SK-N-SH (cell line): ENCODE results near the gene NGF. TPM values are rescaled to one million over a fixed set of nuclear protein-coding genes. Genes with fewer than 3 reads are reported as not detected.

Experiments used
- CTCF ChIA-PET: fragments of 300-600, 350-600 bp; formaldehyde crosslinking; extraction: SDS; loops from one replicate; lab custom pipeline; 2021; lab: Yijun Ruan, JAX
- POLR2A ChIA-PET: fragments of 350-600 bp; sonication (Branson Sonifier 250); formaldehyde crosslinking; extraction: SDS; loops from one replicate; lab custom pipeline; 2020; ENCODE audit warnings: antibody characterized with exemption, inconsistent platforms; lab: Yijun Ruan, JAX
- DNase-seq: peaks from one replicate; pipeline ENCODE4 v3.0.0; 2012
- H2AFZ ChIP-seq: fragments of 200-600 bp; sonication (generic); 2 replicates; pipeline ENCODE4 v1.8.1; 2016; ENCODE audit warnings: antibody characterized with exemption, mild to moderate bottlenecking, low read depth
- H3F3A ChIP-seq: fragments of 200-600 bp; sonication (generic); replicated peaks from 2 replicates; pipeline ENCODE3; 2016; ENCODE audit warnings: antibody characterized with exemption, mild to moderate bottlenecking; ENCODE audit not compliant: insufficient read depth
- H3K27ac ChIP-seq, 2 experiments: fragments of 200-500 bp in 1 of 2; fragments of 200-600 bp in 1 of 2; sonication (Bioruptor generic) in 1 of 2; sonication (generic), shearing (Covaris generic) in 1 of 2; 2 replicates each; pipeline versions ENCODE4 v1.5.1 to v1.6.1; 2014 to 2016; ENCODE audit warnings: low read depth in 2 of 2, inconsistent platforms in 1 of 2, low read length in 1 of 2, mild to moderate bottlenecking in 1 of 2, mixed read lengths in 1 of 2
- H3K27me3 ChIP-seq: fragments of 200-600 bp; sonication (generic), shearing (Covaris generic); 2 replicates; pipeline ENCODE4 v1.6.1; 2016; ENCODE audit warnings: mixed run types; ENCODE audit not compliant: insufficient read depth
- H3K36me3 ChIP-seq, 2 experiments: fragments of 200-500 bp in 1 of 2; fragments of 200-600 bp in 1 of 2; sonication (Bioruptor generic) in 1 of 2; sonication (generic) in 1 of 2; replicated peaks in 1 of 2; 2 replicates each; pipeline versions ENCODE3 to v1.5.1; 2014 to 2016; ENCODE audit warnings: low read length in 1 of 2, mild to moderate bottlenecking in 1 of 2; ENCODE audit not compliant: insufficient read depth in 2 of 2, control insufficient read depth in 1 of 2
- H3K4me1 ChIP-seq, 2 experiments: fragments of 200-500 bp in 1 of 2; fragments of 200-600 bp in 1 of 2; sonication (Bioruptor generic) in 1 of 2; sonication (generic), shearing (Covaris generic) in 1 of 2; 2 replicates each; pipeline versions ENCODE4 v1.5.1 to v1.6.1; 2014 to 2016; ENCODE audit warnings: low read depth in 1 of 2, low read length in 1 of 2, mixed run types in 1 of 2; ENCODE audit not compliant: insufficient read depth in 2 of 2, control insufficient read depth in 1 of 2
- H3K4me2 ChIP-seq: fragments of 200-600 bp; sonication (generic), shearing (Covaris generic); 2 replicates; pipeline ENCODE4 v1.6.1; 2017; ENCODE audit warnings: mixed run types
- H3K4me3 ChIP-seq, 2 experiments: fragments of 200-500 bp in 1 of 2; fragments of 200-600 bp in 1 of 2; sonication (Bioruptor generic) in 1 of 2; sonication (generic), shearing (Covaris generic) in 1 of 2; 2 replicates each; pipeline versions ENCODE4 v1.5.1 to v1.8.1; 2014 to 2016; ENCODE audit warnings: low read depth in 2 of 2, inconsistent platforms in 1 of 2, low read length in 1 of 2, mild to moderate bottlenecking in 1 of 2, mixed read lengths in 1 of 2, moderate library complexity in 1 of 2
- H3K79me2 ChIP-seq: fragments of 200-600 bp; sonication (generic); 2 replicates; pipeline ENCODE4 v1.8.1; 2017; ENCODE audit warnings: mild to moderate bottlenecking; ENCODE audit not compliant: insufficient read depth
- H3K9ac ChIP-seq: fragments of 200-600 bp; sonication (generic); 2 replicates; pipeline ENCODE4 v1.6.1; 2017; ENCODE audit warnings: mixed run types
- H3K9me2 ChIP-seq: fragments of 200-600 bp; sonication (generic); 2 replicates; pipeline ENCODE4 v1.6.1; 2017; ENCODE audit warnings: mixed run types
- H3K9me3 ChIP-seq: fragments of 200-600 bp; sonication (generic); 2 replicates; pipeline ENCODE4 v1.6.1; 2017; ENCODE audit warnings: mixed run types, mild to moderate bottlenecking, moderate library complexity
- H4K20me1 ChIP-seq: fragments of 200-600 bp; sonication (generic); 2 replicates; pipeline ENCODE4 v1.6.1; 2017; ENCODE audit warnings: mild to moderate bottlenecking, mixed run types; ENCODE audit not compliant: insufficient read depth
- FOXM1 ChIP-seq: IDR thresholded peaks from 2 replicates; pipeline ENCODE4 v1.4.0; 2012; ENCODE audit warnings: low read depth, mild to moderate bottlenecking
- MXI1 ChIP-seq: IDR thresholded peaks from 2 replicates; pipeline ENCODE4 v1.6.1; 2012; ENCODE audit warnings: mild to moderate bottlenecking, low read depth, low read length, improper control_type of control experiment
- NRF1 ChIP-seq: IDR thresholded peaks from 2 replicates; pipeline ENCODE4 v1.6.1; 2012; ENCODE audit warnings: low read depth, mild to moderate bottlenecking, low read length
- POLR2AphosphoS5 ChIP-seq: IDR thresholded peaks from 2 replicates; pipeline ENCODE4 v1.6.1; 2012; ENCODE audit warnings: low read depth, low read length
- RAD21 ChIP-seq: IDR thresholded peaks from 2 replicates; pipeline ENCODE4 v1.6.1; 2012; ENCODE audit warnings: mild to moderate bottlenecking, low read length
- RCOR1 ChIP-seq: fragments of 150-350 bp; IDR thresholded peaks from 2 replicates; pipeline ENCODE4 v1.6.1; 2017; ENCODE audit warnings: antibody characterized with exemption, low read length
- RXRA ChIP-seq: IDR thresholded peaks from 2 replicates; pipeline ENCODE4 v1.4.0; 2012; ENCODE audit warnings: low read depth, mild to moderate bottlenecking, borderline replicate concordance
- SIN3A ChIP-seq: IDR thresholded peaks from 2 replicates; pipeline ENCODE4 v1.6.1; 2012; ENCODE audit warnings: low read depth, mild to moderate bottlenecking, low read length, moderate library complexity, borderline replicate concordance
- SMC3 ChIP-seq: IDR thresholded peaks from 2 replicates; pipeline ENCODE4 v1.6.1; 2012; ENCODE audit warnings: low read depth, low read length, improper control_type of control experiment
- TEAD4 ChIP-seq: IDR thresholded peaks from 2 replicates; pipeline ENCODE4 v1.4.0; 2012; ENCODE audit warnings: mild to moderate bottlenecking, borderline replicate concordance; ENCODE audit not compliant: insufficient read depth
- WGBS: methylation state at CpG from one replicate; pipeline ENCODE4 v1.1.6; 2017; ENCODE audit warnings: low lambda C conversion rate; 5-methylcytosine and 5-hydroxymethylcytosine counted together
- polyA plus RNA-seq, 3 experiments: library from polyadenylated mRNA; depleted of rRNA; stranded (reverse); fragments of >200 nt; gene quantifications; 2 replicates each; pipeline ENCODE4 v1.2.3, GENCODE V29; 2012
- TF ChIP-seq, protein P1 (sequence below): IDR thresholded peaks from 2 replicates; pipeline ENCODE4; 2012
- TF ChIP-seq, protein P2 (sequence below): IDR thresholded peaks from 2 replicates; pipeline ENCODE4 v1.6.1; 2012; ENCODE audit warnings: mild to moderate bottlenecking, low read depth, low read length, moderate library complexity
- TF ChIP-seq, protein P3 (sequence below): IDR thresholded peaks from 2 replicates; pipeline ENCODE4 v1.4.0; 2012; ENCODE audit warnings: low read depth
- TF ChIP-seq, protein P4 (sequence below): IDR thresholded peaks from 2 replicates; pipeline ENCODE4 v1.4.0; 2012; ENCODE audit warnings: low read depth, borderline replicate concordance
- TF ChIP-seq, protein P5 (sequence below): fragments of 150-350 bp; IDR thresholded peaks from 2 replicates; pipeline ENCODE4 v1.6.1; 2016; ENCODE audit warnings: mild to moderate bottlenecking, low read depth, low read length

The NGF gene
- polyA plus RNA-seq, 1 of the 3 experiments (the other 2 are of a cell fraction): 75.8 TPM

DNA sequence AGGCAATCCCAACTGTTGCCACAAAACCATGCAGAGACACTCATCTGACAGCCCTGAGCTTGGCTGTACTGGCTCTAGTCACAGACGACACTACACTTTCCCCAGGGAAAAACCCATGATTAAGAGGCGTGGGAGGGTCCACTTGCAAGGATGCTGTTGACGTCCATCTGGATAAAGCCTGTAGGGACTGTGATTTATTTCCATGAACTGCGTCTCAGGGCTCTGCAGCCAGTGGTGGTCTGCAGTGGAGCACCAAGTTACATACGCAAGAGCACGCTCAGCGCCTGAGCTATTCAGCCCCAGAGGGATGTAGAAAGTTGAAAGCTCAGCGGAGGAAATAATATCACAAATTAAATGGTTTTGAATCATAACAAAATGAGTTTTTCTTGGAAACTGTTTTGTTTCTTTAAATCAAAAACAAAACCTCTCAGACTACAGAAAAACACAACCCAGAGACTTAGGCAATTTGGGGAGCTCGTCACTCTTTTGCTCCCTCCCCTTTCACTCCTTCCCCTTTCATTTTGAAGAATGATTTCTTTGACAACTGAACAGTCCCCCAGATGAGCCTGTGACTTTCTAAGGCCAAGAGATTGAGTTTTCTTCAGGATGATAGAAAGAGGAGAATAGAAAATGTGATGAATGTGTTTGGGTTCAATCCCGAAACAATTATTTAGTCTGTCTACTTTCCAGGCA lies 71.2 kb downstream of the NGF start:
- Histone ChIP-seq H3K4me3 (no peak overlapping the region), H4K20me1 (no peaks in the 10 kb centered on the region), H3K9me3 (no peaks in the 10 kb centered on the region), H3K79me2 (no peaks in the 10 kb centered on the region), H3K4me2 (no peak overlapping the region), H3K36me3 (no peaks in the 10 kb centered on the region), H3K4me1 (peaks cover 0 to 2% of the 10 kb centered on the region in 2 experiments; a peak in 1 of 4 replicates), H3K9me2 (no peaks in the 10 kb centered on the region), H3F3A (no peaks in the 10 kb centered on the region), H3K27me3 (no peaks in the 10 kb centered on the region), H3K9ac (no peak overlapping the region), H3K27ac (no peak overlapping the region), H2AFZ (no peak overlapping the region)
- ChIA-PET POLR2A (no interaction called here), CTCF (interaction anchor here (1.0 to 1.1 kb wide), 2 partner anchors 9 to 203 kb away, joined by 3 read pairs; no protein-coding TSS in a partner anchor)
- no peak for TF ChIP-seq RXRA
- 81% methylated on average over 10 of the region's 10 CpGs for whole genome bisulfite sequencing
- no peak for DNase-seq

DNA sequence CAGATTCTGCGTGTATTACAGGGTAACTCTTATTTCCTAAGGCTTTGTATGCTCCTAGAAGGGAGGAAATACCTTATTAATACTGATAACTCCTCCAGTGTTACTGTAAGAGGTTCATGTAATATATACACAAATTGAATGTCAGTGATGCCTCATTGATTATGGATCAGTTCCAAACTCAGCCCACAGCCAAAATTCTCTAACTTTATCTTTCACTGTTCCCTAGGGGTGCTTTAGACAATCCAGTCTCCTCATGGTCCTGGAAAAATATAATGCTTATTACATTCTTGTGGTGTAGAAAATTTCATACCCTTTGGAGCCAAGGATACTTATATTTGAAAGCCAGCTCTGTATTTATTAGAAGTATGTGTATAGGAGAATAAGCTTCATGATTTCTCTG lies 73.0 kb downstream of the NGF start:
- Histone ChIP-seq H4K20me1 (no peaks in the 10 kb centered on the region), H3K79me2 (no peaks in the 10 kb centered on the region), H3F3A (no peaks in the 10 kb centered on the region), H3K36me3 (no peaks in the 10 kb centered on the region), H3K4me1 (peaks cover 0 to 2% of the 10 kb centered on the region in 2 experiments; a peak in 1 of 4 replicates), H3K9me3 (no peaks in the 10 kb centered on the region), H3K4me2 (no peak overlapping the region), H2AFZ (no peak overlapping the region), H3K9ac (no peak overlapping the region), H3K9me2 (no peaks in the 10 kb centered on the region)
- DNase-seq: no peak
- 89% methylated on average over 1 of the region's 1 CpG for WGBS
- CTCF ChIA-PET: interaction anchor here (1.0 kb wide), 1 partner anchor 10 kb away, joined by 3 read pairs; no protein-coding TSS in a partner anchor
- POLR2A ChIA-PET: interaction anchor here (1.0 kb wide), 1 partner anchor 14 kb away, joined by 3 read pairs; no protein-coding TSS in a partner anchor
- no peak for TF ChIP-seq RXRA
- TF ChIP-seq, protein P1, sequence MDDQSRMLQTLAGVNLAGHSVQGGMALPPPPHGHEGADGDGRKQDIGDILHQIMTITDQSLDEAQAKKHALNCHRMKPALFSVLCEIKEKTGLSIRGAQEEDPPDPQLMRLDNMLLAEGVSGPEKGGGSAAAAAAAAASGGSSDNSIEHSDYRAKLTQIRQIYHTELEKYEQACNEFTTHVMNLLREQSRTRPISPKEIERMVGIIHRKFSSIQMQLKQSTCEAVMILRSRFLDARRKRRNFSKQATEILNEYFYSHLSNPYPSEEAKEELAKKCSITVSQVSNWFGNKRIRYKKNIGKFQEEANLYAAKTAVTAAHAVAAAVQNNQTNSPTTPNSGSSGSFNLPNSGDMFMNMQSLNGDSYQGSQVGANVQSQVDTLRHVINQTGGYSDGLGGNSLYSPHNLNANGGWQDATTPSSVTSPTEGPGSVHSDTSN: no peak
- TF ChIP-seq, protein P2, sequence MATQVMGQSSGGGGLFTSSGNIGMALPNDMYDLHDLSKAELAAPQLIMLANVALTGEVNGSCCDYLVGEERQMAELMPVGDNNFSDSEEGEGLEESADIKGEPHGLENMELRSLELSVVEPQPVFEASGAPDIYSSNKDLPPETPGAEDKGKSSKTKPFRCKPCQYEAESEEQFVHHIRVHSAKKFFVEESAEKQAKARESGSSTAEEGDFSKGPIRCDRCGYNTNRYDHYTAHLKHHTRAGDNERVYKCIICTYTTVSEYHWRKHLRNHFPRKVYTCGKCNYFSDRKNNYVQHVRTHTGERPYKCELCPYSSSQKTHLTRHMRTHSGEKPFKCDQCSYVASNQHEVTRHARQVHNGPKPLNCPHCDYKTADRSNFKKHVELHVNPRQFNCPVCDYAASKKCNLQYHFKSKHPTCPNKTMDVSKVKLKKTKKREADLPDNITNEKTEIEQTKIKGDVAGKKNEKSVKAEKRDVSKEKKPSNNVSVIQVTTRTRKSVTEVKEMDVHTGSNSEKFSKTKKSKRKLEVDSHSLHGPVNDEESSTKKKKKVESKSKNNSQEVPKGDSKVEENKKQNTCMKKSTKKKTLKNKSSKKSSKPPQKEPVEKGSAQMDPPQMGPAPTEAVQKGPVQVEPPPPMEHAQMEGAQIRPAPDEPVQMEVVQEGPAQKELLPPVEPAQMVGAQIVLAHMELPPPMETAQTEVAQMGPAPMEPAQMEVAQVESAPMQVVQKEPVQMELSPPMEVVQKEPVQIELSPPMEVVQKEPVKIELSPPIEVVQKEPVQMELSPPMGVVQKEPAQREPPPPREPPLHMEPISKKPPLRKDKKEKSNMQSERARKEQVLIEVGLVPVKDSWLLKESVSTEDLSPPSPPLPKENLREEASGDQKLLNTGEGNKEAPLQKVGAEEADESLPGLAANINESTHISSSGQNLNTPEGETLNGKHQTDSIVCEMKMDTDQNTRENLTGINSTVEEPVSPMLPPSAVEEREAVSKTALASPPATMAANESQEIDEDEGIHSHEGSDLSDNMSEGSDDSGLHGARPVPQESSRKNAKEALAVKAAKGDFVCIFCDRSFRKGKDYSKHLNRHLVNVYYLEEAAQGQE: no peak
- no peak for TF ChIP-seq RAD21
- TF ChIP-seq, protein P3, sequence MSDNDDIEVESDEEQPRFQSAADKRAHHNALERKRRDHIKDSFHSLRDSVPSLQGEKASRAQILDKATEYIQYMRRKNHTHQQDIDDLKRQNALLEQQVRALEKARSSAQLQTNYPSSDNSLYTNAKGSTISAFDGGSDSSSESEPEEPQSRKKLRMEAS: no peak
- no peak for TF ChIP-seq TEAD4
- TF ChIP-seq POLR2AphosphoS5: no peak
- no peak for TF ChIP-seq NRF1
- TF ChIP-seq, protein P4, sequence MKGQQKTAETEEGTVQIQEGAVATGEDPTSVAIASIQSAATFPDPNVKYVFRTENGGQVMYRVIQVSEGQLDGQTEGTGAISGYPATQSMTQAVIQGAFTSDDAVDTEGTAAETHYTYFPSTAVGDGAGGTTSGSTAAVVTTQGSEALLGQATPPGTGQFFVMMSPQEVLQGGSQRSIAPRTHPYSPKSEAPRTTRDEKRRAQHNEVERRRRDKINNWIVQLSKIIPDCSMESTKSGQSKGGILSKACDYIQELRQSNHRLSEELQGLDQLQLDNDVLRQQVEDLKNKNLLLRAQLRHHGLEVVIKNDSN: no peak
- TF ChIP-seq, protein P5, sequence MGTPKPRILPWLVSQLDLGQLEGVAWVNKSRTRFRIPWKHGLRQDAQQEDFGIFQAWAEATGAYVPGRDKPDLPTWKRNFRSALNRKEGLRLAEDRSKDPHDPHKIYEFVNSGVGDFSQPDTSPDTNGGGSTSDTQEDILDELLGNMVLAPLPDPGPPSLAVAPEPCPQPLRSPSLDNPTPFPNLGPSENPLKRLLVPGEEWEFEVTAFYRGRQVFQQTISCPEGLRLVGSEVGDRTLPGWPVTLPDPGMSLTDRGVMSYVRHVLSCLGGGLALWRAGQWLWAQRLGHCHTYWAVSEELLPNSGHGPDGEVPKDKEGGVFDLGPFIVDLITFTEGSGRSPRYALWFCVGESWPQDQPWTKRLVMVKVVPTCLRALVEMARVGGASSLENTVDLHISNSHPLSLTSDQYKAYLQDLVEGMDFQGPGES: no peak
- no peak for TF ChIP-seq RCOR1
- no peak for TF ChIP-seq SIN3A
- no peak for TF ChIP-seq MXI1
- no peak for TF ChIP-seq FOXM1
- no peak for TF ChIP-seq SMC3
- TF ChIP-seq, all 33 proteins: peak for 0
- no peaks in the 10 kb centered on the region for H3K27me3 ChIP-seq
- H3K4me3 ChIP-seq: no peak overlapping the region
- no peak overlapping the region for H3K27ac ChIP-seq
